HG02759 (cell line): ENCODE results near the gene ITGB1BP1.

ENCODE experiments used
- ATAC-seq: cut with Tn5 transposase; IDR thresholded peaks from one replicate; pipeline ENCODE4 v1.9.1; 2021; ENCODE audit warnings: mild to moderate bottlenecking, moderate library complexity; ENCODE audit not compliant: unreplicated experiment

Gene ITGB1BP1, protein sequence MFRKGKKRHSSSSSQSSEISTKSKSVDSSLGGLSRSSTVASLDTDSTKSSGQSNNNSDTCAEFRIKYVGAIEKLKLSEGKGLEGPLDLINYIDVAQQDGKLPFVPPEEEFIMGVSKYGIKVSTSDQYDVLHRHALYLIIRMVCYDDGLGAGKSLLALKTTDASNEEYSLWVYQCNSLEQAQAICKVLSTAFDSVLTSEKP

DNA sequence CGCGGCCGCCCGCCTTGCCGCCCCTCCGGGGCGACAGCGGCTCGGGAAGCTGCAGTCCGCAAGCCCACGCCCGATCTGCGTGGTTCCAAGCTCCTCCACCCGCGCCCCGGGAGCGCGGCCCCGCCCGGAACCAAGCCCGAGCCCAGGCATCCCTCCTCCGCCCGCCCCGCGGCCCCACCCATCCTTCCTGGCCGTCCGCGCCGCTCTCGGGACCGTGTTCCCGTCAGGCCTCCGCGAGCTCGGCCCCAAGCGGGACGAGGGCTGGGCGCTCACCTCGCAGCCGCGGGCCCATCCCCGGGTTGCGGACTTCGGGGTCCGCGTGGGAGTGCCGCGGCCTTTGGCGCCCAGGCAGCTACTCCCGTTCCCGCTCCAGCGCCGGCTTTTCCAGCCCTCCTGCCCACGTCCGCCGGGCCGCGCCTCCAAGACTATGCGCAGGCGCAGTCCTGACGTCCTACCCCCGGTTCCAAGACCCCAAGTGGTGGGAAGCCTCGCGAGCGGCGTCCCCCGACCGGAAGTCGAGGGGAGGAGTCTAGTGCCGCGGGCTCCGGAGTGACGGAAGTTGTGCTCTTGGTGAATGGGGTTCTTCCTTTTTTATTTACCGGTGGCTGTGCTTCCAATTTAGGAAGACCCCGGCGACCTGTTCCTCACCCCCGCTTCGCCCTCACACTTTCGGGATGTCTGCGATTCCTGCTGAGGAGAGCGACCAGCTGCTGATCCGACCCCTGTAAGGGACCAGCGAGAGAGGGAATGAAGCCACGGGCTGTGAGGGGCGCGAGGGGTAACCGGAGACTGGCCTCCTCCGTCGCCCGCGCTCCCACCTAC is at the start of gene ITGB1BP1, which contains the start of gene CPSF3:
ITGB1BP1 (minus strand) TSS at position 429 of the 822 bp plus-strand sequence. CDS start 4,831 bp downstream, outside the sequence.
CPSF3 (plus strand) TSS at position 555 of the 822 bp plus-strand sequence; CDS start at position 675, 120 bp downstream.
- peak; percentile 83 for ATAC-seq

DNA sequence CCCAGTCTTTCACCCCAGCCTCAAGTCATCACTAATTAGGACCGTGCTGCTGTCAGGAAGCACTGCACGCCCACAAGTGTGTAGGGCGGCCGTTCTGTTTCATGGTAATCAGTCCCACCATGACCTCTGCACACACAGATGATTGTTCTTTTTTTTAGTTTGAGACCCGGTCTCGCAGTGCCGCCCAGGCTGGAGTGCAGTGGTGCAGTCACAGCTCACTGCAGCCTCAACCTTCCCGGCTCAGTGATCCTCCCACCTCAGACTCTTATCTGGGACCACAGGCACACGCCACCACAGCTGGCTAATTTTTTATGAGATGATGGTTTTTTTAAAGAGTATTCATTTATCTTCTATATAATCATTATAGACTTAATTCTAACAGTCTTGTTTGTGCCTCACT is 49.2 kb upstream of the ITGB1BP1 start:
- no peak for ATAC-seq

- no peak for ATAC-seq
Measured at GRCh38 chr2:9471206-9471605, 47.9 kb upstream of the ITGB1BP1 start.

GRCh38 chr2:9467687-9468086 is 44.4 kb upstream of the ITGB1BP1 start:
- ATAC-seq, result no peak

DNA sequence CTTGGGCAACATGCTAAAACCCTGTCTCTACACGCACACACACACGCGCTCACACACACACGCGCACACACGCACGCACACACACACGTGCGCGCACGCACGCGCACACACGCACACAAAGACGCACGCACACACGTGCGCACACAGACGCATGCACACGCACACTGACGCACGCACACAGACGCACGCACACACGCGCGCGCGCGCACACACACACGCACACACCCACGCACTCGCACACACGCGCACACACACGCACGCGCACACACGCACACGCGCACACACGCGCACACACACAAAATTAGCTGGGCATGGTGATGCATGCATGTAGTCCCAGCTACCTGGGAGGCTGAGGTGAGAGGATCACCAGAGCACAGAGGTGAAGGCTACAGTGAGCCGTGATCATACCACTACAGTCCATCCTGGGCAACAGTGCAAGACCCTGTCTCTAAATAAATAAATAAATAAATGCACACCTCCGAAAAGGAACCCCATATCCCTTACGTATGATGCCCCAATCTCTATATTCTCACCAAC is 42.9 kb upstream of the ITGB1BP1 start:
- no peak for ATAC-seq

DNA sequence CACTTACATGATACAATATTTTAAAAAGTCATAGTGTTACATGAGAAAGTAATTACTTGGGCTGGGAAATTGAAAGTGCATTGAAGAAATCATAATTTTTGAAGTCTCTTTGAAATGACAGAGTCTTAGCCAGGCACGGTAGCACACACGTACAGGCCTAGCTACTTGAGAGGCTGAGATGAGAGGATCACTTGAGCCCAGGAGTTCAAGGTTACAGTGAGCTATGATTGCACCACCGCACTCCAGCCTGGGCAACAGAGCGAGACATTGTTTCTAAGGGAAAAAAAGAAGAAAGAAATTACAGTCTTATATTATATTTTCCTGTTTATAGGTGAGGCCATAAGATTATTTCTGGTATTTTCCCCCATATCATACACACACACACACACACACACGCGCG is 41.8 kb upstream of the ITGB1BP1 start:
- no peak for ATAC-seq

DNA sequence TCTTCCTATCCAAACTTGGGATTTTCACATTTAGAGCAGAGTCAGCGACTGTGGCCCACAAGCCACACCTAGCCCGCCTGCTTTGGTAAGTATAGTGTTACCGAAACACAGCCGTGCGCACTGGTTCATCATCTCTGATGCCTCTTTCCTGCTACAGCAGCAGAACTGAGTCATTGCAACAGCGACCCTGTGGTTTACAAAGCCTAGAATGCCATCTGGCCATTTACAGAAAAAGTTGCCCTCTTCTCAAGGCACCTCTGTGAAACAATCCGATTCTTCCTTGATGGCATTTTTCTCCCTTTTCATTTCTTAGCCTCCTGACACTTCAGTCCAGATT is 40.3 kb upstream of the ITGB1BP1 start:
- ATAC-seq, result no peak

GRCh38 chr2:9462886-9463697 is 39.8 kb upstream of the ITGB1BP1 start:
- no peak for ATAC-seq

GRCh38 chr2:9462313-9462712 is 39.0 kb upstream of the ITGB1BP1 start:
- ATAC-seq, result no peak

GRCh38 chr2:9461079-9461478 is 37.8 kb upstream of the ITGB1BP1 start:
- no peak for ATAC-seq

- no peak for ATAC-seq
Measured at GRCh38 chr2:9460441-9461017, 37.2 kb upstream of the ITGB1BP1 start.

- ATAC-seq, result no peak
Measured at GRCh38 chr2:9451231-9451630, 27.9 kb upstream of the ITGB1BP1 start.

GRCh38 chr2:9445089-9445488 is 21.8 kb upstream of the ITGB1BP1 start:
- no peak for ATAC-seq

DNA sequence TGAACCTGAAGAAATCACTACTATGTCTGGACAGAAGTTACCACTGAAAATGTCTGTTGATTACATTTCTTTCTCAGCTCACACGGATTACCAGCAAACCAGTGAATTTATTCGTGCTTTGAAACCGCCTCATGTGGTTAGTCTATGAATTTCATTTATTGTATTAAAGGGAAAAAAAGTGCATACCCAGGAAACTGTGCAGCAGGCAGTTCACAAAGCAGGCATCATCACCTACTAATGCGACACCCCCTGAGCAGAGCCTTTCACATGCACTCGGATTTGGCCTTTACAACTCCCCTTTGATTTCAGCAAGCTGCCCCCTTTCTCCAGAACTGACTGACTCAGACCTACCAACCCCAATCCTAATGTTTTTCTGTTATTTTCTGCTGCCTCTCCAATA is 20.2 kb upstream of the ITGB1BP1 start:
- ATAC-seq, result no peak

- ATAC-seq, result no peak
Measured at GRCh38 chr2:9441556-9441955, 18.2 kb upstream of the ITGB1BP1 start.

DNA sequence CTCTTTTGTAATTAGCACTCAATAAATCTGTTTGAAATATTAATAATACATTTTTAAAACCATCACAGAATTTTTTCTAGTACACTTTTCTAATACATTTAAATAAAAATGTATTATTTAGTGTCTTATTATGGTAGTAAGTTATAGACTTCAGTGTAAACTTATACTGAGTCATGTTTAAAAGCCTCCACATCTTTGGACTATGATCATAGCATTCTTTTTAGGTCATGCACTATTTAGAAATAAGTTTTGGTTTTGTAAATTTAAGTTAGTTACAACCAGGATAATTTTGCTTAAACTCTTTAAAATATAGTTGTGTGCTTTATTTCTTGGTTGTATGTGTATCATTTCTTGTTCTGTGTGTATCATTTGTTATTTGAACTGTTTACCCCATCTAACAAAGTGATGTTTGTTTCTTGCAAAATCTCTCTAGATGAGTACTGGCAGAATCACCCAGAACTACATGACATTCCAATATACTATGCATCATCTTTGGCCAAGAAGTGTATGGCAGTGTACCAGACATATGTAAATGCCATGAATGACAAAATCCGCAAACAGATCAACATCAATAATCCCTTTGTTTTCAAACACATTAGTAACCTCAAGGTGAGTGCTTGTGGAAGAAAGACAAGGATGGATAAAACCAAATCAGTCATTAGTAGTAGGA is 16.9 kb upstream of the ITGB1BP1 start:
- no peak for ATAC-seq

GRCh38 chr2:9439536-9439935 is 16.2 kb upstream of the ITGB1BP1 start:
- ATAC-seq, result no peak

- no peak for ATAC-seq
Measured at GRCh38 chr2:9434489-9434888, 11.2 kb upstream of the ITGB1BP1 start.

DNA sequence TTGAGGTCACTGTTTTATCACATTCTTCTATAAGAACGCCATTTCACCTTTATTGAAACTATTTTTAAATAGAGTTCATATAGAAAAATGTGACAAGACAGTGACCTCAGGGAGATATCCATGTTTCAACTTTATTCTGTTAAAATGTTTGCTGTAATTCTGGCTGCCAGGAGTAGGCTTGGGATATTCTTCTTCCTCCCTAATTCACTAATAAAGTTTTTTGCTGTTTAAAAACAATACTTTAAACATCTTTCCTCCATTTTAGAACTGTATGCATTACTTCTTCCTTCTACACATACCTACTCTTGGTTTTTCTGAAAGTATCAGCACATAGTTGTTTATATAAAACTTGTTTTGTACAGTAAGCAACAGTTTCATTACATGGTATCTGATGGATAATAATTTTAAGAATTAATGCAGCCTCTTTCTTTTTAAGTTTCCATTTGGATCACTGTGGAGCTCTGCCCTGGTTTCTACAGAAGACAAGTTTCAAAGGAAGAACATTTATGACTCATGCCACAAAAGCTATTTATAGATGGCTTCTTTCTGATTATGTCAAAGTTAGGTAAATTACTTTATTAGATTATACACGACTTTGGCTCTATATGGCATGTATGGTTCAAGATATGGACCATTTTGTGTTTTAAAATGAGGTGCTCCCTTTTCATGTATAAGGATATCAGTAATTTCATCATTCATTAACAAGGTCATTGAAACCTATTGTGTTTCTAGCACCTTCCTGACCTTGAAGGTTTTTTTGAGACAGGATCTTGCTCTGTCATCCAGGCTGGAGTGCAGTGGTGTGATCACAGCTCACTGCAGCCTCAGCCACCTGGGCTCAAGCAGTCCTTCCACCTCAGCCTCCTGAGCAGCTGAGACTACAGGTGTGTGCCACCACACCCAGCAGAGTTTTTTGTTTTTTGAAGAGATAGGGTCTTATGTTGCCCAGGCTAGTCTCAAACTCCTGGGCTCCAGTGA is 7.3 kb upstream of the ITGB1BP1 start:
- ATAC-seq, result no peak
